Subcutaneous adipose tissue (tissue), 4 donors: ENCODE results near the gene GMDS. TPM values are rescaled to one million over a fixed set of nuclear protein-coding genes. Genes with fewer than 3 reads are reported as not detected.

Experiments used
- total RNA-seq, 4 donors: library from RNA; depleted of rRNA; stranded (reverse); fragments of >200 nt; gene quantifications; one replicate each; pipeline ENCODE4 v1.1.0, GENCODE V29; 2016
- TF ChIP-seq, protein P1 (sequence below): fragments of 450-650 bp; IDR thresholded peaks from one replicate; pipeline ENCODE4 v1.5.1; 2016; ENCODE audit warnings: low read depth, mild to moderate bottlenecking, control low read depth, antibody characterized with exemption, moderate library complexity

Gene GMDS
- total RNA-seq, 4 donors from 2014 or later = 10.1 to 17.3 (median 13.9) TPM

DNA sequence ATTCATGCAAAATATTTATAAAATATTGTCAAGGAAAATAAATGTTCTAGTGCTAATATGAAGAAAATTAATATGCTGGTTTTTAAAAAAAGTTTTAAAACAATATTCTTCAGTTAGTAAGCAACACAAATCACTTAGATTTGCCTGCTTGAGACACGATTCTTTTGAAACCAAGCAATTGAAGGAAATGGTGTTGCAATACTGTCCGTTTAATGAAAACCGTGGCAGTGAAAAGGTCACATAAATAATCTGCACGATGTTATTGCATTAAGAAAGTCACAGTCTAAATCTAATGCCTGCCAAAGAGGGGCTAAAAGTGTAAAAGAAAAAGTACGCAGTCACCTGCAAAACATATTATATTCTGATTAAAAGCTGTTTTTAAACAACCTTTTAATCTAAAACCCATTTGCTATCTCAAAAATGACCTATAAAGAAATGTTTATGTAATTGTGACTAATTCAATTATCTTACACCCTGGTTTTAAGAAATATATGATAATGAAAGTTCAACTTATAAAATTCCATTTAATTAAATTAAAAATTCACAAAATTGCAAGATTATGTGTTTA, 143.0 kb downstream of the GMDS start:
- TF ChIP-seq, protein P1, sequence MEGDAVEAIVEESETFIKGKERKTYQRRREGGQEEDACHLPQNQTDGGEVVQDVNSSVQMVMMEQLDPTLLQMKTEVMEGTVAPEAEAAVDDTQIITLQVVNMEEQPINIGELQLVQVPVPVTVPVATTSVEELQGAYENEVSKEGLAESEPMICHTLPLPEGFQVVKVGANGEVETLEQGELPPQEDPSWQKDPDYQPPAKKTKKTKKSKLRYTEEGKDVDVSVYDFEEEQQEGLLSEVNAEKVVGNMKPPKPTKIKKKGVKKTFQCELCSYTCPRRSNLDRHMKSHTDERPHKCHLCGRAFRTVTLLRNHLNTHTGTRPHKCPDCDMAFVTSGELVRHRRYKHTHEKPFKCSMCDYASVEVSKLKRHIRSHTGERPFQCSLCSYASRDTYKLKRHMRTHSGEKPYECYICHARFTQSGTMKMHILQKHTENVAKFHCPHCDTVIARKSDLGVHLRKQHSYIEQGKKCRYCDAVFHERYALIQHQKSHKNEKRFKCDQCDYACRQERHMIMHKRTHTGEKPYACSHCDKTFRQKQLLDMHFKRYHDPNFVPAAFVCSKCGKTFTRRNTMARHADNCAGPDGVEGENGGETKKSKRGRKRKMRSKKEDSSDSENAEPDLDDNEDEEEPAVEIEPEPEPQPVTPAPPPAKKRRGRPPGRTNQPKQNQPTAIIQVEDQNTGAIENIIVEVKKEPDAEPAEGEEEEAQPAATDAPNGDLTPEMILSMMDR = no peak

DNA sequence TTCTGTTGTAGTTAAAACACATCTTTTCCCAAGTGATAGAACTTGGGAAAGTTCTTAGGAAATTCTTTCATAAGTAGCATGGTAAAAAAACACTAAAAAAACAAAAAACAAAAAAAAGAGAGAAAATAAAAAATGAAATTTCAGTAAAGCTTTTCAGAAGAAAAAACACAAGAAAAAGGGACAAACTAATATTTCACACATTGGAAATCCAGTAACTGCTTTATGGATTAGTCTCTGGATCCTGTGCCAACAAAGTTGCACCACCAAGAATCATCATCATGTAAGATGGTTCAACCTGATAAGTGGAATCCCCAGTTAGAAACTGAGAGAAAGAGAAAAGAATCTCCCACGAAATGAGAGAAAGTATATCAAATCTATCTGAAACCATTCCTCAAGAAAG, 144.2 kb downstream of the GMDS start:
- TF ChIP-seq, protein P1 = no peak

DNA sequence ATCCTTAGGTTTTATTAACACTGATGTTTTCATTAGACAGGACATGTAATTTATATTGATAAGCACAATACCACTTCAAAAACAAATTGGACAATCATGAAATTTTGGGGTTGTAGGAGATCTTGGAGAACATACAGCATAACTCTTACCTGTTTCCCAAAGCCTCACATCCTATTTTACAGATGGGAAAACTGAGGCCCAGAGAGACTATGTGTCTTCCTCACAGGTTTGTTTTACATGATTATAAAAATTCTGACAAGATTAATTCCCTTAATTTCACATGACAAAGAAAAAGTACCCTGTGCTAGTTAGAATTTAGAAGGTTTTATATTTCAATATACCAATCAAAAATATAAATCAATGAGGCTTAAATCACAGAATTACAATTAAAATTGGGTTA, 145.5 kb downstream of the GMDS start:
- TF ChIP-seq, protein P1 = no peak

DNA sequence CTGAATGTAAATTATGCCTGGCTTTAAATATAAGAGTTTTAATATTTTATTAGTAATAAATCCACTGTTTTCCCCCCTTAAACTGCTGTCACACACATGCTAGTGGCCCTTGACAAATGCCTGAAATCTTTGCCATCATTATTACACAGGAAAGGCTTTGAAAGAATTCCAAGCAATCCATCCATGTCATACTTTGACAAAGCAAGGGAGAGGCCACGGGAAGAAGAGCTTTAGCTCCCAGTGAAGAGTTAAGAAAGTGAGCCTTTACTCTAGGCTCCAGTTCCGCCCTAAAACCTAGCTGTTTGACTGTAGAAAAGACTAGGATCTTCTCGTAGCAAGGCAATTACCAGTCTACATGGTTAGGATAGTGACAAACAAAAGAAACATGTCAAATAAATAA, 147.9 kb downstream of the GMDS start:
- TF ChIP-seq, protein P1 = no peak

DNA sequence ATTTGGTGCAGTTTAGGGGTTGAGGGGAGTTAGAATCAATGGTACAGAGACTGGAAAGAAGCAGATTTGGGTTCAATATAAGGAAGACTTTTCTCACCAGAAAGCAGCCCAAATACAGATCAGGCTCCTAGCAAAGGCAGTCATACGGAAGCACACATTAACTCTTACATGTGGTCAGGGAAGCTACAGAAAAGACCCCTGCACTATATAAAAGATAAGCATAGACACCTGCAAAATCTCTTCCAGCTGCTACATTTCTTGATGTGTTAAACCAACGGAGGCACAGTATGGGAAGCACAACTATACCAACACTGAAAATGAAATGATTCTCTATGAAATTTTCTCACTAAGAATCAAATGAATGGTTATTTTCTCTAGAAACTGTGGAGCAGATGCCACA, 150.8 kb downstream of the GMDS start:
- TF ChIP-seq, protein P1 = no peak

DNA sequence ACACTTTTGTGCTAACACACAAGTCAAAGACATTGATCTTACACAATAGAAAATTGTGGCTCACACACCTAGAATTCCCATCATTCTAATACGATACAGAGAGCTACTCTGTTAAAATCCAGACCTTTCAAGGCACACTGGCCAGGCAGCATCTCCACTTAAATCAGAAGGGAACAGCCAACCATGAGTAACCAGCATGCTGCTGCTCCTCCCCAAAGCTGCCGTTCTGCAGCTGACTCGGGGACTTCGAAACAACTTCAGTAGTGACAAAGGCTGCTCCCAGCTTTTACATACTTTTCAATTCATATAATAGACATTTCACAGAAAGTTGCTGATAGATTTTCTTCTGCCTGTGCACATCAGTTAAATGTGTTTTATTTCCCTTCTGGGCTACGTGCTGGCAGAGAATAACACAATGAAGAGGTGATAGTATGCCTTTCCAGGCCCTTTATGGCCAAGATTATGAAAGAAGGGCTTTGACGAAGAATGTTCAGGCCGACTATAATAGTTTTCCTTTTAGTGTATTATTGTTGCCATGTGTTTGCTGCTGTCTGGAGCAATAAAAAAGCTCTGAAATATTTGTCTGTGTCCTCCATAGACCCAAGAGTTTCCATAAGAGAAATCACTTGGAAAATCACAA, 159.0 kb downstream of the GMDS start:
- TF ChIP-seq, protein P1 = no peak

DNA sequence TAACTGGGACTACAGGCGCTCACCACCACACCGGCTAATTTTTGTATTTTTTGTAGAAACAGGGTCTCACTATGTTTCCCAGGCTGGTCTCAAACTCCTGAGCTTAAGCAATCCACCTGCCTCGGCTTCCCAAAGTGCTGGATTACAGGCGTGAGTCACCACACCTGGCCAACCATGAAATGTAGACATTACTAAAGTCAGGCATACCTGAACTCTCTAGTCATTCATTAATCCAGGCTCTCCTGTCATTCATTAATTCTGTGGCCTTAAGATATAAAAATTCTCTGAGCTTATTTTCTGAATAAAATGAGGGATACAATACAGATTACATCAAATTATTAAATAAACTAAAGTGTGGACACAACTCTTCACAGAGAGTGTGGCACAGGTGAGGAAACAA, 159.7 kb downstream of the GMDS start:
- TF ChIP-seq, protein P1 = no peak
